A549 (cell line): ENCODE data around the gene TPCN2.

ENCODE experiments used
- ELK1 ChIP-seq: fragments of 150-350 bp; IDR thresholded peaks from 2 replicates; pipeline ENCODE4 v1.6.1; 2014; ENCODE audit warnings: low read depth, mild to moderate bottlenecking, low read length
- ESRRA ChIP-seq: fragments of 150-350 bp; IDR thresholded peaks from 2 replicates; pipeline ENCODE4 v1.6.1; 2014; ENCODE audit warnings: mild to moderate bottlenecking, low read length, borderline replicate concordance
- MAZ ChIP-seq: fragments of 150-350 bp; IDR thresholded peaks from 2 replicates; pipeline ENCODE4 v1.6.1; 2014; ENCODE audit warnings: antibody characterized with exemption, low read depth, low read length, borderline replicate concordance
- PBX3 ChIP-seq: IDR thresholded peaks from 2 replicates; pipeline ENCODE4 v1.6.1; 2012
- POLR2A ChIP-seq: IDR thresholded peaks from 2 replicates; pipeline ENCODE4 v1.6.1; 2012; ENCODE audit warnings: mild to moderate bottlenecking, low read length
- TF ChIP-seq, protein P1 (sequence below): fragments of >200 bp; sonication (Bioruptor Twin); formaldehyde crosslinking; IDR thresholded peaks from 3 replicates; pipeline ENCODE4 v1.5.1; 2016

GRCh38 chr11:69000831-69001242, 47.9 kb upstream of the TPCN2 start:
- TF ChIP-seq ESRRA (no peak), MAZ (no peak), ELK1 (no peak), POLR2A (no peak), PBX3 (no peak)
- TF ChIP-seq, protein P1, sequence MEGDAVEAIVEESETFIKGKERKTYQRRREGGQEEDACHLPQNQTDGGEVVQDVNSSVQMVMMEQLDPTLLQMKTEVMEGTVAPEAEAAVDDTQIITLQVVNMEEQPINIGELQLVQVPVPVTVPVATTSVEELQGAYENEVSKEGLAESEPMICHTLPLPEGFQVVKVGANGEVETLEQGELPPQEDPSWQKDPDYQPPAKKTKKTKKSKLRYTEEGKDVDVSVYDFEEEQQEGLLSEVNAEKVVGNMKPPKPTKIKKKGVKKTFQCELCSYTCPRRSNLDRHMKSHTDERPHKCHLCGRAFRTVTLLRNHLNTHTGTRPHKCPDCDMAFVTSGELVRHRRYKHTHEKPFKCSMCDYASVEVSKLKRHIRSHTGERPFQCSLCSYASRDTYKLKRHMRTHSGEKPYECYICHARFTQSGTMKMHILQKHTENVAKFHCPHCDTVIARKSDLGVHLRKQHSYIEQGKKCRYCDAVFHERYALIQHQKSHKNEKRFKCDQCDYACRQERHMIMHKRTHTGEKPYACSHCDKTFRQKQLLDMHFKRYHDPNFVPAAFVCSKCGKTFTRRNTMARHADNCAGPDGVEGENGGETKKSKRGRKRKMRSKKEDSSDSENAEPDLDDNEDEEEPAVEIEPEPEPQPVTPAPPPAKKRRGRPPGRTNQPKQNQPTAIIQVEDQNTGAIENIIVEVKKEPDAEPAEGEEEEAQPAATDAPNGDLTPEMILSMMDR: no peak
